ENCODE results near the gene KRT72. TPM values are rescaled to one million over a fixed set of nuclear protein-coding genes. Genes with fewer than 3 reads are reported as not detected.

Gene KRT72
- polyA plus RNA-seq, 1 donor from 2014 or later = not detected

GRCh38 chr12:52628111-52628507, 26.8 kb upstream of the KRT72 start:
- TF ChIP-seq RAD21 (conservative IDR thresholded peaks at IDR 0.05) (no peak), TAF1 (IDR thresholded peaks at IDR 0.05; ENCODE audit: low read depth) (no peak), MXI1 (conservative IDR thresholded peaks at IDR 0.05; ENCODE audit: poor library complexity, severe bottlenecking) (no peak)
- no peaks in the 10 kb centered on the region for H3K36me3 ChIP-seq (ENCODE audit: insufficient read depth, low read length)
- no peak overlapping the region for H3K27ac ChIP-seq (ENCODE audit: low read length)
- H4K20me1 ChIP-seq (ENCODE audit: insufficient read depth) = no peaks in the 10 kb centered on the region
- no peaks in the 10 kb centered on the region for H3K9me2 ChIP-seq (ENCODE audit: insufficient read depth, low read length)
- H3K9ac ChIP-seq (ENCODE audit: low read length) = no peak overlapping the region
- H3K4me2 ChIP-seq (ENCODE audit: low read length) = no peak overlapping the region
- no peak overlapping the region for H2AFZ ChIP-seq (ENCODE audit: low read depth, low read length)
- H3F3A ChIP-seq (ENCODE audit: insufficient read depth, low read length, poor library complexity, severe bottlenecking) = no peaks in the 10 kb centered on the region
- no peaks in the 10 kb centered on the region for H3K79me2 ChIP-seq (replicated peaks; ENCODE audit: insufficient read depth, low read length)
- no peaks in the 10 kb centered on the region for H3K9me3 ChIP-seq (ENCODE audit: low read length)
- no peak overlapping the region for H3K4me3 ChIP-seq (ENCODE audit: low read length)
- H3K27me3 ChIP-seq (ENCODE audit: insufficient read depth, low read depth, low read length) = no peaks in the 10 kb centered on the region

- no peak overlapping the region for H3K9ac ChIP-seq (ENCODE audit: low read length)
- TF ChIP-seq REST (IDR thresholded peaks at IDR 0.05; ENCODE audit: borderline replicate concordance) (no peak), CTCF (IDR thresholded peaks at IDR 0.05; ENCODE audit: poor library complexity, severe bottlenecking) (no peak), EP300 (conservative IDR thresholded peaks at IDR 0.05; ENCODE audit: poor library complexity, severe bottlenecking) (no peak), TAF1 (IDR thresholded peaks at IDR 0.05; ENCODE audit: low read depth) (no peak), SMC3 (conservative IDR thresholded peaks at IDR 0.05; ENCODE audit: poor library complexity) (no peak), RAD21 (conservative IDR thresholded peaks at IDR 0.05) (no peak), MXI1 (conservative IDR thresholded peaks at IDR 0.05; ENCODE audit: poor library complexity, severe bottlenecking) (no peak)
- no peaks in the 10 kb centered on the region for H3K79me2 ChIP-seq (replicated peaks; ENCODE audit: insufficient read depth, low read length)
Measured at GRCh38 chr12:52627395-52628110, 26.3 kb upstream of the KRT72 start.

GRCh38 chr12:52622349-52622748, 21.1 kb upstream of the KRT72 start:
- no peaks in the 10 kb centered on the region for H3K27me3 ChIP-seq (ENCODE audit: insufficient read depth, low read depth, low read length)

More at GRCh38 chr12:52627395-52628110, 26.3 kb upstream of the KRT72 start:
- Histone ChIP-seq H3K9me3 (ENCODE audit: low read length) (no peaks in the 10 kb centered on the region), H3F3A (ENCODE audit: insufficient read depth, low read length, poor library complexity, severe bottlenecking) (no peaks in the 10 kb centered on the region), H3K4me2 (ENCODE audit: low read length) (no peak overlapping the region), H3K4me3 (ENCODE audit: low read length) (no peak overlapping the region), H3K36me3 (ENCODE audit: insufficient read depth, low read length) (no peaks in the 10 kb centered on the region), H2AFZ (ENCODE audit: low read depth, low read length) (no peak overlapping the region), H3K9me2 (ENCODE audit: insufficient read depth, low read length) (no peaks in the 10 kb centered on the region), H3K27me3 (ENCODE audit: insufficient read depth, low read depth, low read length) (no peaks in the 10 kb centered on the region), H4K20me1 (ENCODE audit: insufficient read depth) (no peaks in the 10 kb centered on the region), H3K27ac (ENCODE audit: low read length) (no peak overlapping the region)

More at GRCh38 chr12:52622349-52622748, 21.1 kb upstream of the KRT72 start:
- no peak overlapping the region for H3K4me3 ChIP-seq (ENCODE audit: low read length)
- no peak overlapping the region for H3K27ac ChIP-seq (ENCODE audit: low read length)
- H4K20me1 ChIP-seq (ENCODE audit: insufficient read depth) = no peaks in the 10 kb centered on the region
- no peak overlapping the region for H2AFZ ChIP-seq (ENCODE audit: low read depth, low read length)
- no peaks in the 10 kb centered on the region for H3F3A ChIP-seq (ENCODE audit: insufficient read depth, low read length, poor library complexity, severe bottlenecking)
- no peaks in the 10 kb centered on the region for H3K79me2 ChIP-seq (replicated peaks; ENCODE audit: insufficient read depth, low read length)
- H3K4me2 ChIP-seq (ENCODE audit: low read length) = no peak overlapping the region
- no peak for TF ChIP-seq POLR2AphosphoS5 (IDR thresholded peaks at IDR 0.05)
- TF ChIP-seq CTCF (IDR thresholded peaks at IDR 0.05; ENCODE audit: poor library complexity, severe bottlenecking) = no peak
- no peak for TF ChIP-seq TAF1 (IDR thresholded peaks at IDR 0.05; ENCODE audit: low read depth)
- no peak for TF ChIP-seq REST (IDR thresholded peaks at IDR 0.05; ENCODE audit: borderline replicate concordance)
- no peak for TF ChIP-seq MXI1 (conservative IDR thresholded peaks at IDR 0.05; ENCODE audit: poor library complexity, severe bottlenecking)
- no peak for TF ChIP-seq EZH2 (IDR thresholded peaks at IDR 0.05; ENCODE audit: borderline replicate concordance, insufficient read depth, low read length, poor library complexity, severe bottlenecking)
- TF ChIP-seq EP300 (conservative IDR thresholded peaks at IDR 0.05; ENCODE audit: poor library complexity, severe bottlenecking) = no peak
- no peak for TF ChIP-seq SMC3 (conservative IDR thresholded peaks at IDR 0.05; ENCODE audit: poor library complexity)
- H3K9me2 ChIP-seq (ENCODE audit: insufficient read depth, low read length) = no peaks in the 10 kb centered on the region
- H3K9me3 ChIP-seq (ENCODE audit: low read length) = no peaks in the 10 kb centered on the region
- H3K9ac ChIP-seq (ENCODE audit: low read length) = no peak overlapping the region
- no peaks in the 10 kb centered on the region for H3K36me3 ChIP-seq (ENCODE audit: insufficient read depth, low read length)
